Prostate gland (tissue), 2 donors: Measurements from ENCODE around the gene SRP72.

Experiments
- POLR2A ChIP-seq: fragments of 450-650 bp; IDR thresholded peaks from one replicate; pipeline ENCODE4 v1.6.1; 2016; ENCODE audit warnings: antibody characterized with exemption, mild to moderate bottlenecking
- POLR2AphosphoS5 ChIP-seq: sonication (generic); formaldehyde crosslinking; IDR thresholded peaks from one replicate; pipeline ENCODE4 v1.6.1; 2017; ENCODE audit warnings: antibody characterized with exemption
- TF ChIP-seq, protein P1 (sequence below), 4 experiments: fragments of 200-600 bp in 2 of 4; fragments of 450-650 bp in 2 of 4; sonication (generic) in 2 of 4; IDR thresholded peaks; 1 replicate in 3 of 4; 2 replicates in 1 of 4; pipeline ENCODE4 v1.5.1; 2016 to 2019; ENCODE audit warnings: antibody characterized with exemption in 4 of 4, mild to moderate bottlenecking in 2 of 4, moderate library complexity in 2 of 4

DNA sequence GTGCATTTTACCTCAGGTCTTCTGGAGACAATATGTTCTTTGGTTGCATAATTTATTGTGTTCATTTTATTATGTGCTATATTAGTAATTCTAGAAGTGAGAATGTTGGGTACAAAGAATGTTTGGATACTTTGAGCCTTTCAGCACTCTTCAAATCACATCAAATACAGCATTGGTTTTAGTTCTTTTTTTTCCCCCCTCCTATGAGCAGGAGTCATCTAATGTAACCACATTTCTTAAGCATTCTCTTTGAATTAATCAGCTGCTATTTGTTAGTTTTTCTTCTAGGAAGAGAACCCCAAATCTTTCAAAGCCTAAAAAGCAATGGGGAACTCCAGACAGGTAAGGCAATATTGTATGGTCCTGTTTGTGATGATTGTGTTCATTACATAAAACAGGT is 84.9 kb downstream of the SRP72 start:
- TF ChIP-seq POLR2AphosphoS5 (no peak), POLR2A (no peak)
- TF ChIP-seq, protein P1, sequence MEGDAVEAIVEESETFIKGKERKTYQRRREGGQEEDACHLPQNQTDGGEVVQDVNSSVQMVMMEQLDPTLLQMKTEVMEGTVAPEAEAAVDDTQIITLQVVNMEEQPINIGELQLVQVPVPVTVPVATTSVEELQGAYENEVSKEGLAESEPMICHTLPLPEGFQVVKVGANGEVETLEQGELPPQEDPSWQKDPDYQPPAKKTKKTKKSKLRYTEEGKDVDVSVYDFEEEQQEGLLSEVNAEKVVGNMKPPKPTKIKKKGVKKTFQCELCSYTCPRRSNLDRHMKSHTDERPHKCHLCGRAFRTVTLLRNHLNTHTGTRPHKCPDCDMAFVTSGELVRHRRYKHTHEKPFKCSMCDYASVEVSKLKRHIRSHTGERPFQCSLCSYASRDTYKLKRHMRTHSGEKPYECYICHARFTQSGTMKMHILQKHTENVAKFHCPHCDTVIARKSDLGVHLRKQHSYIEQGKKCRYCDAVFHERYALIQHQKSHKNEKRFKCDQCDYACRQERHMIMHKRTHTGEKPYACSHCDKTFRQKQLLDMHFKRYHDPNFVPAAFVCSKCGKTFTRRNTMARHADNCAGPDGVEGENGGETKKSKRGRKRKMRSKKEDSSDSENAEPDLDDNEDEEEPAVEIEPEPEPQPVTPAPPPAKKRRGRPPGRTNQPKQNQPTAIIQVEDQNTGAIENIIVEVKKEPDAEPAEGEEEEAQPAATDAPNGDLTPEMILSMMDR (IDR thresholded peaks at IDR 0.05): no peak
